Lower leg skin (tissue), 4 donors: Measurements from ENCODE around the gene CLOCK. TPM values are rescaled to one million over a fixed set of nuclear protein-coding genes. Genes with fewer than 3 reads are reported as not detected.

Experiments used
- DNase-seq, 2 donors: peaks; one replicate each; pipeline ENCODE4 v3.0.0-alpha.2; 2019; ENCODE audit warnings: low spot score in 2 of 2
- H3K4me3 ChIP-seq: fragments of 200-600 bp; sonication (generic); 2 replicates; pipeline ENCODE4 v1.5.1; 2017; ENCODE audit warnings: mild to moderate bottlenecking, low read depth; ENCODE audit not compliant: poor library complexity, severe bottlenecking
- CTCF ChIP-seq, 3 donors: fragments of 450-650 bp; IDR thresholded peaks; one replicate each; pipeline ENCODE4 v1.5.1; 2016; ENCODE audit warnings: antibody characterized with exemption in 3 of 3, mild to moderate bottlenecking in 3 of 3, moderate library complexity in 2 of 3
- POLR2A ChIP-seq, 2 donors: fragments of 450-650 bp; IDR thresholded peaks; one replicate each; pipeline ENCODE4 v1.6.1; 2016 to 2017; ENCODE audit warnings: antibody characterized with exemption in 2 of 2, mild to moderate bottlenecking in 1 of 2, moderate library complexity in 1 of 2
- WGBS, 2 donors: methylation state at CpG; one replicate each; pipeline ENCODE4 v1.1.5; 2018; 5-methylcytosine and 5-hydroxymethylcytosine counted together
- intact Hi-C: fragments of 100-400 bp; cut with DNase I; formaldehyde crosslinking; loops from one replicate; pipeline ENCODE4 v1.15.0; 2023; ENCODE audit warnings: low total_unique reads
- total RNA-seq, 4 donors: library from RNA; depleted of rRNA; stranded (reverse); fragments of >200 nt; gene quantifications; one replicate each; pipeline ENCODE4 v1.1.0, GENCODE V29; 2016

Gene CLOCK
- total RNA-seq, 4 donors from 2014 or later, result 10.4 to 14.4 (median 12.5) TPM

- WGBS, 2 donors, result 88 to 98% methylated on average over 2 of the region's 2 CpGs
- DNase-seq, result no peak
- no peak overlapping the region for H3K4me3 ChIP-seq
- TF ChIP-seq CTCF (IDR thresholded peaks at IDR 0.05) (no peak), POLR2A (IDR thresholded peaks at IDR 0.05) (no peak)
- intact Hi-C loops, result no loop called here
Observed at GRCh38 chr4:55445921-55446577, 100.7 kb downstream of the CLOCK start.

DNA sequence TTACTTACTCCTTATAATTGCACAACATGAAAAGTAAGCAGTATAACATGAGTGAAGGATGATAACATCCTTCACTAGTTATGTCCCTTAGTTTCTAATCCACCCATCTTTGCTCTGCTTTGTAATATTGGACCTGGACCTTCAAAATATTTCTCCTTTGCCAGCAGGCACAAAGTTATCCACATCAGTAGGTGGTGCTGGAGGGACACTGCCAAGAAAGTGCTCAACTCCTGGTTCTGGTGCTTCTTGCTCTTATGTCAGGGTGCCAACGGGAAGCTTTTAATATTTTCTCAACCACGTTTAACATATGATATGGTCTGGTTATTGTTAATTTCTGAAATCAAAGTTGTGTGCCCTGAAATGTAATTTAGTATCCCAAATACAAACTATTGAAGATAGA is 101.9 kb downstream of the CLOCK start:
- DNase-seq, result no peak
- H3K4me3 ChIP-seq, result no peak overlapping the region
- intact Hi-C loops, result no loop called here
- no peak for TF ChIP-seq POLR2A (IDR thresholded peaks at IDR 0.05)
- TF ChIP-seq CTCF (IDR thresholded peaks at IDR 0.05), result no peak
- 22 to 23% methylated on average over 2 of the region's 2 CpGs for WGBS, 2 donors

GRCh38 chr4:55442541-55442940 is 104.2 kb downstream of the CLOCK start:
- no peak for DNase-seq
- no peak for TF ChIP-seq CTCF (IDR thresholded peaks at IDR 0.05)
- TF ChIP-seq POLR2A (IDR thresholded peaks at IDR 0.05), result no peak
- intact Hi-C loops, result no loop called here
- WGBS, 2 donors, result 70 to 85% methylated on average over 1 of the region's 1 CpG
- H3K4me3 ChIP-seq, result no peak overlapping the region

GRCh38 chr4:55440786-55441185 is 105.9 kb downstream of the CLOCK start:
- DNase-seq, result no peak
- no peak for TF ChIP-seq POLR2A (IDR thresholded peaks at IDR 0.05)
- TF ChIP-seq CTCF (IDR thresholded peaks at IDR 0.05), result no peak
- 94 to 97% methylated on average over 2 of the region's 2 CpGs for WGBS, 2 donors
- H3K4me3 ChIP-seq, result no peak overlapping the region
- intact Hi-C loops, result no loop called here

DNA sequence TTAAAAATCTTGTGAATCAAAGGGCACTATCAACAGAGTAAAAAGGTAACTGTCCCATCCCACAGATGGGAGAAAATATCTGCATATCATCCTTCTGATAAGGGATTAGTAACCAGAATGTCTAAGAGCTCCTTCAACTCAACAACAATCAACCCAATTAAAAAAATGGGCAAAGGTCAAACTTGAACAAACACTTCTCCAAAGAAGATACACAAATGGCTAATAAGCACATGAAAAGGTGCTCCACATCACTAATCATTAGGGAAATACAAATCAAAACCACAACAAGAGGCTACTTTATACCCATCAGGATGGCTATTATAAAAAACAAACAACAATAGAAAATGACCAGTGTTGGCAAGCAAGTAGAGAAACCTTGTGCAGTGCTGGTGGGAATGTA is 107.7 kb downstream of the CLOCK start:
- DNase-seq, result no peak
- intact Hi-C loops, result no loop called here
- TF ChIP-seq CTCF (IDR thresholded peaks at IDR 0.05) (no peak), POLR2A (IDR thresholded peaks at IDR 0.05) (no peak)
- H3K4me3 ChIP-seq, result no peak overlapping the region

GRCh38 chr4:55438314-55438713 is 108.4 kb downstream of the CLOCK start:
- intact Hi-C loops, result no loop called here
- no peak for DNase-seq
- H3K4me3 ChIP-seq, result no peak overlapping the region
- WGBS, 2 donors, result 94 to 100% methylated on average over 2 of the region's 2 CpGs
- TF ChIP-seq POLR2A (IDR thresholded peaks at IDR 0.05) (no peak), CTCF (IDR thresholded peaks at IDR 0.05) (no peak)
